Left renal cortex interstitium (tissue), 4 donors: Measurements from ENCODE around the gene AP2A2. TPM values are rescaled to one million over a fixed set of nuclear protein-coding genes. Genes with fewer than 3 reads are reported as not detected.
A peak's percentile ranks its signal among the peaks of the same experiment; 100 is the strongest.

Experiments
- DNase-seq, 4 donors: peaks; one replicate each; pipeline ENCODE4 v3.0.0-alpha.2; 2013; ENCODE audit warnings: low read depth in 4 of 4, low spot score in 2 of 4, missing footprints in 1 of 4
- polyA plus RNA-seq, 4 donors: library from polyadenylated mRNA; unstranded; fragments of 120-200 nt; gene quantifications; one replicate each; pipeline ENCODE4 v1.2.1, GENCODE V29; 2013; ENCODE audit not compliant: insufficient read length in 4 of 4

Gene AP2A2
- polyA plus RNA-seq, 4 donors, result 95.7 to 134 (median 108) TPM

GRCh38 chr11:898143-898511 is 27.5 kb upstream of the AP2A2 start:
- no peak for DNase-seq

- DNase-seq, result no peak
These were observed 27.0 kb upstream of the AP2A2 start for GRCh38 chr11:898540-899190.

DNA sequence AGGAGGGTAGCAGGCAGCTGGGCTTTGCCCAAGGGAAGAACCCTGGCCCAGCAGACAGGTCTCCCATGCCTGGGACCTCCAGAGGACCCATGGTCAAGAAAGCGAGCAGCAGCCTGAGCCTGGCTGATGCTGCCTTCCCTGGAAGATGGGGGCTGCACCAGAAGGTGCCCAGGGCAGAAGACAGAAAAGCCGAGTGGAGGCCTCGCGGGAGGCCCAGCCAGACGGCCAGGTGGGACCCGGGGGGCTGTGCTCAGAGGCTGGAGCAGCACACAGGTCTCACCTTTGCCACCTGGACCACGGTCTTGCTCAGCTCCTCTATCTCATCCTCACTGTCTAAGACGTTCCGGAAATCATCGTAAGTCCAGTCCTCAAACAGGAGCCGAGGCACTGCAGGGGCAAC is 25.9 kb upstream of the AP2A2 start:
- DNase-seq, result no peak

DNA sequence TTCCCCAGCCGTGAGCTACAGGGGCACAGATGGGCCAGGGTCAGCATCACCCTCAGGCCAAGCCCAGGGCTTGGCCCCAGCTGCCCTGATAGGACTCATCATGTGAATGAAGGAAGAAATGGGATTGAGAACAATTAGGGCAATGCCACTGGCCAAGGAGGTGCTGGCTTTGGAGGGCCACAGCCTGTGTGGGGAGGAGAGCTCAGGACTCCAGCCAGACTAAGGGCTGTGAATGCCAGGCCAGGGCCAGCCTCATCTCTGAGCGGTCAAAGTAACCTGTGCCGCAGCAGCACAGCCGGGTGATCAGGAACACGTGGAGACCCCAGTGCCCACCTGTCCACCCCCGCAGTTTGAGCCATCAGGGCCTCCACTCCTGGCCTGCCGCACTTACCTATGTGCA is 25.1 kb upstream of the AP2A2 start:
- DNase-seq, result no peak

GRCh38 chr11:901452-902061 is 24.1 kb upstream of the AP2A2 start:
- DNase-seq, result no peak

GRCh38 chr11:904380-904779 is 21.3 kb upstream of the AP2A2 start:
- DNase-seq, result no peak

GRCh38 chr11:905952-906351 is 19.7 kb upstream of the AP2A2 start:
- no peak for DNase-seq

DNA sequence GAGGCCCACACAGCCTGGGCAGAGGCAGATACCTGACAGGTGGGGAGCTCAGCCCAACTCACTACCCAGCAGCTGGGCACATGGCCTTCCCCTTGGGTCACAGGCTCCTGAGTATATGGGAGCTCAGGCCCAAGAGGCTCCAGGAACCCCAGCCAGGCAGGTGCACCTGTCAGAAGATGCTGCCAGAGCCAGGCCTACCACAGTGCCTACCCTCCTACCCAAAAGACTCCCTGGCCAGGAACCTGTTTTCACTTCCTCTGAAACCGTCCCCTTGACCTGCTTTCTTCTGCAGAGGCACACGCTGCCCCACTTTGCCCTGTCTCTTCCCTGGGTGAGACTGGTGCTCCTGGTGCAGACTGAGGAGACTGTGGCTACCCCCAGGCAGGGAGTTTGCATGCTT is 18.0 kb upstream of the AP2A2 start:
- no peak for DNase-seq

DNA sequence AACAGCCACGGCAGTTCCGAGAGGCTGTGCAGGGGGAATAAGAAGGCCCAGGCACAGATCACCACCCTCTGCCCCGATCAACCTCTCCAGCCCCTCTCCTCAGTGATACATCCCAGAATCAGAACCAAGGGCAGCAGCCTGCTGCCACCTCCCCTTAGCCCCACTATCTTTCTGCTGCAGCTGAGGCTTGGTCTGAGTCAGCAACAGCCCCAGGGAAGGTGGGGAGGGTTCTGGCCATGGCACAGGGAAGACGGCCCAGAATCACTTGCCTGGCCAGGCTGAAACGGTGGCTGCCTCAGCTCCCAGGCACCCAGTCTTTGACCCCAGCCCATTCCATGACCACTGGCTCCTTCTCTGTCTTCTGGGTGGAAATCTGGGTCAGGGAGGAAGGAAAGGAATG is 17.4 kb upstream of the AP2A2 start:
- no peak for DNase-seq

DNA sequence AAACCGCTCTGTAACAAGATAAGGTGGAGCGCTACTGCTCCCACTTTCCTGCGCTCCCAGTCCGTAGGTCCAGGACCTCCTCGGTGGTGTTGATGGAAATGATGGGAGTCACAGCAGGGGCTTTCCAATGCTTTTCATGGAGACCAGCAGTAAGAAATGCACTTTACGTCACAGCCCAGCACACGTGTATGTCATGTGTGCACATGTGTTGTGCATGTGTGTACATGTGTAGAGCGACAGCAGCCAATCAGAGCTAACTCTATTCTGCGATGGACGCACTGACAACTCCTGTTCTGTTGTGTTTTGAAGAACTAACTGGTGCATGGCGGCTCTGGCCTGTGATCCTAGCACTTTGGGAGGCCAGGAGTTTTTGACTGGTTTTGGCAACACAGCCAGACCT is 16.3 kb upstream of the AP2A2 start:
- no peak for DNase-seq

GRCh38 chr11:910044-910588 is 15.6 kb upstream of the AP2A2 start:
- no peak for DNase-seq

GRCh38 chr11:910589-911030 is 15.1 kb upstream of the AP2A2 start, which contains the start of gene CHID1:
CHID1 (minus strand) TSS chr11:910810; CDS start chr11:904816, 5,994 bp downstream.
- peak in 1 of 4 donors; percentile 80 for DNase-seq

DNA sequence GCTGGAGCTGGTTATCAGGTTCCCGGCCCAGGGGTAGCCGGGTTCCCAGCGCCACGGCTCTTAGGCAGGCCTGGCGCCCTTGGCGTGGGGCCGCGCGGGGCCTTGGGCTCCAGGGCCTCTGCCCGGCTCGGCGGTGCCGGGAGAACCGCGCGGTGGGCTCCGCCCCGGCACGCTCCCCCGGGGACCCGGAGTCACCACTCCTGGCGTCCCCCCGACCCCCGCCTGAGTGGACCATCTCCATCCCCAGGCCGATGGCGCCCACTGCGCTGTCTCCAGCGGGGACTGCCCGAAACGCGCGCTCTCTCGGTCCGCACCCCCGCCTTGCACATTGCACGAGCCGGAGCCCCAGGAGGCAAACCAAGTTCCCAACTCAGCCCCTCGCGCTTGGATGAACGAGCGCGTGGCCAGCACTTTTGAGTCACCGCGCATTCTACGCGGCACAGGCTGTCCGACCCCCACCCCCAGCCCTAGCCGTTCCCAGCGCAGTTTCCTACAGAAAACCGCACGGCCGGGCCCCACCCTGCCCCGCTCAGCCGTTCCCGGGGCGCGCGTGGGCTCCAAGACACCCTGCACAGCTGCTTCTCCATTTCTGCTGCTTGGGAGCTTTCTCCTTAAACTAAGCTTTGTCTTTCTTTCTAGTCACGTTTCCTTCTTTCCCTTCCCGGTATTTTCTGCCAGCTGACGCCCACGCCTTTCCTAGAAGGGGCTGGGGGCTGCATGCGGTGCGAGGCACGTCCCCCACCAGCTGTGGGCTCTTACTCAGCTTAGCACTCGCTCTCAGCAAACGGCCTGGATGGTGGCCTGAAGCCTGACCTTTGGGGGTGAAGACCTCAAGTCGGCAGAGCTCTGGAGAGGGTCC is 14.4 kb upstream of the AP2A2 start:
- DNase-seq, result no peak

- no peak for DNase-seq
These were observed 13.8 kb upstream of the AP2A2 start for GRCh38 chr11:911890-912219.

- no peak for DNase-seq
These were observed 13.4 kb upstream of the AP2A2 start for GRCh38 chr11:912266-912665.

DNA sequence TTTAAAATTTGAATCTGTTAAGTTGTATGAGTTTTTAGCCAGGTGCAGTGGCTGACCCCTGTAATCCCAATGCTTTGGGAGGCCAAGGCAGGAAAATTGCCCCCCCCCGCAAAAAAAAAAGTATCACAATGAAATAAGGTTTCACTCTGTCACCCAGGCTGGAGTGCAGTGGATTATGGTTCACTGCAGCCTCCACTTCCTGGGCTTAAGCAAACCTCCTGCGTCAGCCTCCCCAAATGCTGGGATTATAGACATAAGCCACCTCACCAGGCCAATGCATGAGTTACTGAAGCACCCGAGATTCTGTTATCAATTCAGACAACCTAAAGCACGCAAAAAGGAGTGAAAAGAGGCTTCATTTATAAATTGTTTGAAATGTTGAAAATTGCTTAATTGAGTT is 12.6 kb upstream of the AP2A2 start:
- no peak for DNase-seq

- DNase-seq, result no peak
These were observed 11.5 kb upstream of the AP2A2 start for GRCh38 chr11:914204-914603.

- DNase-seq, result no peak
These were observed 10.7 kb upstream of the AP2A2 start for GRCh38 chr11:914747-915501.

- DNase-seq, result no peak
These were observed 8.2 kb upstream of the AP2A2 start for GRCh38 chr11:917426-917825.

GRCh38 chr11:921921-922678 is 3.6 kb upstream of the AP2A2 start:
- no peak for DNase-seq
